ENCODE data around the gene RAB3IP.

DNA sequence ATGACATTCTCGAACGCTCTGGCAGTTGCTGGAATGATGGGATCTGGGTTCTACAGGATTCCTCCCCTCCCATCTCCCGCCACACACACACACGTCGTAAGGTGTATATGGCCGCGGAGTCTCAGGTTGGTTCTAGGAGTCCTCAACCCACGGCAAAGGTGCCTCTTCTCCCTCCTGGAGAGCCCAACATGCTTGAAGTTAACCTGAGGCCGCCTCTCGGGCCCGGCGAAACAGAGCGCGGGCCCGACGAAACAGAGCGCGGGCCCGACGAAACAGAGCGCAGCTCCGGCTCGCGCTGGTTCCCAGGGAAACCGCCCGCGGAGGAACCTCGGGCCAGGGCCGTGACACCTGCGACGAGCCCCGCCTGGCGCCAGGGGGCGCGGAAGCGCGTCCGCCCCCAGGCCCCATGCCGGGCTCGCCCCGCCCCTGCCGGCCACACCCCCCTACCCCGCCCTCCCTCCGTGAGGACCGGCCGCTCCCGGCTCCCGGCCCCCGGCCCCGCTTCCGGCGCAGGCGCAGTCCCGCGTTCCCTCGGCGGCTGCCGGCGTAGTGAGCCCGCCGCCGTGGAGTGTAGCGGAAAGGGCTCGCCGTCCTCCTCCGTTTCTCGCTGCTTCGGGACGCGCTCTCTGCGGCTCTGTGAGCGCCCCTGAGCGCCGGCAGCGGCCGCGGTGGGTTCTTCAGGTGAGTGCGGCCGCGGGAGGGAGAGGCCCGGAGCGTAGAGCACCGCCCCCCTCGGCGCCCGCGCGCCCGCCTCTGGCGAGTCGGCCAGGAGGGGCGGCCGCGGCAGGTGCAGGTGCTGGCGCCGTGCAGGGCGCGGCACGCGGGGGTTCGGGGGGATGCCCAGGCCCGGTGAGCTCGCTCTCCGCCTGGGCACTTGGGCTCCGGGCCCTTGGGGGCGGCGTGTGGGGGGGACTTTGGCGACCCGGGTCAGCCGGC, at the start of gene RAB3IP:
- TF ChIP-seq, protein P1, sequence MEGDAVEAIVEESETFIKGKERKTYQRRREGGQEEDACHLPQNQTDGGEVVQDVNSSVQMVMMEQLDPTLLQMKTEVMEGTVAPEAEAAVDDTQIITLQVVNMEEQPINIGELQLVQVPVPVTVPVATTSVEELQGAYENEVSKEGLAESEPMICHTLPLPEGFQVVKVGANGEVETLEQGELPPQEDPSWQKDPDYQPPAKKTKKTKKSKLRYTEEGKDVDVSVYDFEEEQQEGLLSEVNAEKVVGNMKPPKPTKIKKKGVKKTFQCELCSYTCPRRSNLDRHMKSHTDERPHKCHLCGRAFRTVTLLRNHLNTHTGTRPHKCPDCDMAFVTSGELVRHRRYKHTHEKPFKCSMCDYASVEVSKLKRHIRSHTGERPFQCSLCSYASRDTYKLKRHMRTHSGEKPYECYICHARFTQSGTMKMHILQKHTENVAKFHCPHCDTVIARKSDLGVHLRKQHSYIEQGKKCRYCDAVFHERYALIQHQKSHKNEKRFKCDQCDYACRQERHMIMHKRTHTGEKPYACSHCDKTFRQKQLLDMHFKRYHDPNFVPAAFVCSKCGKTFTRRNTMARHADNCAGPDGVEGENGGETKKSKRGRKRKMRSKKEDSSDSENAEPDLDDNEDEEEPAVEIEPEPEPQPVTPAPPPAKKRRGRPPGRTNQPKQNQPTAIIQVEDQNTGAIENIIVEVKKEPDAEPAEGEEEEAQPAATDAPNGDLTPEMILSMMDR (IDR thresholded peaks at IDR 0.05) = peak in 3 of 4 experiments; percentile 14 to 85 (median 51)
- peak; percentile 35 to 38 for TF ChIP-seq POLR2A (IDR thresholded peaks at IDR 0.05)
- no peak for TF ChIP-seq EP300 (IDR thresholded peaks at IDR 0.05)
- TF ChIP-seq POLR2AphosphoS5 (IDR thresholded peaks at IDR 0.05) = no peak
